ENCODE measurements around the gene CCDC69. TPM values are rescaled to one million over a fixed set of nuclear protein-coding genes. Genes with fewer than 3 reads are reported as not detected.

The CCDC69 gene
- total and polyA plus RNA-seq, 4 donors, result 15.4 to 73.6 (median 61.9) TPM

DNA sequence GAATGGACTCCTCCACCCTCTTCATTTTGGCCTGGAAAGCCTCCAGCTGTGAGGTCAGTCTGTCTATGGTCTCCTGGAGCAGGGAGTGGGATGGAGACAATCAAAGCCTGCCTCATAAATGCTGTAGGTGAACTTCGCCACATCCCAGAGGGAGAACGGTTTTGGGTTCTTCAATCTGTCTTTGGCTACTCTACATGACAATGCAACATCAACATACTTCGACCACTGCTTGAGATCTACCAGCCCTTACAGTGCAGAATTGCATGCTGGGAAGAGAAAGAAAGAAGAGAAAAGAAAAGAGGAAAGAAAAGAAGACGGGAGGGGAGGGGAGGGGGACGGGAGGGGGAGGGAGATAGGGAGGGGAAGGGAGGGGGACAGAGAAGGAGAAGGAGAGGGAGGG lies 37.8 kb downstream of the CCDC69 start:
- H3K27ac ChIP-seq (ENCODE audit: low read depth in 1 of 2, low read length in 1 of 2), result no peak overlapping the region
- peaks cover 0 to 28% (median 5%) of the 10 kb centered on the region in 4 donors for H3K36me3 ChIP-seq (ENCODE audit: control insufficient read depth in 4 of 4, insufficient read depth in 4 of 4, low read length in 4 of 4)
- H3K4me1 ChIP-seq (ENCODE audit: control insufficient read depth in 5 of 5, insufficient read depth in 5 of 5, low read length in 5 of 5), result peaks cover 0 to 6% (median 0%) of the 10 kb centered on the region in 5 donors
- no peak overlapping the region for H3K9ac ChIP-seq (ENCODE audit: insufficient read depth in 1 of 2, low read length in 2 of 2)
- no peak overlapping the region for H3K4me3 ChIP-seq
- DNase-seq (no peak), ATAC-seq (ENCODE audit: insufficient read depth, low FRiP score) (no peak)
- no peaks in the 10 kb centered on the region for H3K27me3 ChIP-seq (ENCODE audit: control insufficient read depth in 3 of 3, insufficient read depth in 3 of 3, low read length in 2 of 3)
- 63 to 80% methylated on average over 5 of the region's 5 CpGs for WGBS, 2 donors
- TF ChIP-seq, protein P1, sequence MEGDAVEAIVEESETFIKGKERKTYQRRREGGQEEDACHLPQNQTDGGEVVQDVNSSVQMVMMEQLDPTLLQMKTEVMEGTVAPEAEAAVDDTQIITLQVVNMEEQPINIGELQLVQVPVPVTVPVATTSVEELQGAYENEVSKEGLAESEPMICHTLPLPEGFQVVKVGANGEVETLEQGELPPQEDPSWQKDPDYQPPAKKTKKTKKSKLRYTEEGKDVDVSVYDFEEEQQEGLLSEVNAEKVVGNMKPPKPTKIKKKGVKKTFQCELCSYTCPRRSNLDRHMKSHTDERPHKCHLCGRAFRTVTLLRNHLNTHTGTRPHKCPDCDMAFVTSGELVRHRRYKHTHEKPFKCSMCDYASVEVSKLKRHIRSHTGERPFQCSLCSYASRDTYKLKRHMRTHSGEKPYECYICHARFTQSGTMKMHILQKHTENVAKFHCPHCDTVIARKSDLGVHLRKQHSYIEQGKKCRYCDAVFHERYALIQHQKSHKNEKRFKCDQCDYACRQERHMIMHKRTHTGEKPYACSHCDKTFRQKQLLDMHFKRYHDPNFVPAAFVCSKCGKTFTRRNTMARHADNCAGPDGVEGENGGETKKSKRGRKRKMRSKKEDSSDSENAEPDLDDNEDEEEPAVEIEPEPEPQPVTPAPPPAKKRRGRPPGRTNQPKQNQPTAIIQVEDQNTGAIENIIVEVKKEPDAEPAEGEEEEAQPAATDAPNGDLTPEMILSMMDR (IDR thresholded peaks at IDR 0.05; ENCODE audit: control extremely low read depth, extremely low read depth), result no peak
- no peaks in the 10 kb centered on the region for H3K9me3 ChIP-seq (ENCODE audit: control insufficient read depth in 4 of 4, insufficient read depth in 3 of 4, low read length in 3 of 4)

DNA sequence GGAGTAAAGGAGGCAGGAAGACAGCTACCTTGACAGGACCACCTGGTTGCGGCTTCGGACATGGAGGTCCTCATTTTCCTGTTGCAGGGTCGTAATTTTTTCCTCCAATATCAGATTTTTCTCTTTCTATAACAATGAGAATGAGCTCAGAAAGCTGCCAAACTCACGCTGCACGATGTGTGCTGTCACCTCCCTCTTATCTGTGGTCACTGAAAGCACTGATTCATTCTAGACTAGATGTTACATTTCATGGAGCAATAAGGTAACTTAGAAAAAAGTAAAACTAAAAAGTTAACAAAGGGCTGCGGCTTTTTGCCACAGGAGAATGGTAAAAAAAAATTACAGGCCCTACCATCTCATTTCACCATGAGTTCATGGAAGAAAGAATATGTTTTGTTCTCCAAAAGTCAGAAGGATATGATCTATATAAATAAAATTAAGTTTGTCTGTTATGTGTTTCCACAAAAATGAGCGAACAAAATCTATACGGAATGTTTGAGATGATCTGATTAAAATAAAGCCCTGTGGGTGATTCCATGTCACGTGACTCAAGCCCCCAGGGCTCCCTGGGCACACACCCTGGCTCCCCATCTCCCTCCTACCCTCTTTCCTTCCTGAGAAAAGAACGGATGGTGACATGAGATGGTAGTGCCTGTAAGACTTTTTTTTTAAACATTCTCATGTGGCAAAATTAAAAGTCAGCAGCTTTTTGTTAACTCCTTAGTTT lies 39.4 kb downstream of the CCDC69 start:
- TF ChIP-seq, protein P1 (IDR thresholded peaks at IDR 0.05; ENCODE audit: control extremely low read depth, extremely low read depth), result no peak
- peaks cover 0 to 6% (median 0%) of the 10 kb centered on the region in 5 donors for H3K4me1 ChIP-seq (ENCODE audit: control insufficient read depth in 5 of 5, insufficient read depth in 5 of 5, low read length in 5 of 5)
- ATAC-seq (ENCODE audit: insufficient read depth, low FRiP score) (no peak), DNase-seq (no peak)
- H3K36me3 ChIP-seq (ENCODE audit: control insufficient read depth in 4 of 4, insufficient read depth in 4 of 4, low read length in 4 of 4), result peaks cover 0 to 36% (median 5%) of the 10 kb centered on the region in 4 donors
- H3K9me3 ChIP-seq (ENCODE audit: control insufficient read depth in 4 of 4, insufficient read depth in 3 of 4, low read length in 3 of 4), result peaks cover 0 to 2% (median 0%) of the 10 kb centered on the region in 4 donors
- no peak overlapping the region for H3K4me3 ChIP-seq
- H3K27me3 ChIP-seq (ENCODE audit: control insufficient read depth in 3 of 3, insufficient read depth in 3 of 3, low read length in 2 of 3), result no peaks in the 10 kb centered on the region
- no peak overlapping the region for H3K9ac ChIP-seq (ENCODE audit: insufficient read depth in 1 of 2, low read length in 2 of 2)
- H3K27ac ChIP-seq (ENCODE audit: low read depth in 1 of 2, low read length in 1 of 2), result peak overlapping the region in 1 of 2 donors; percentile 46
- WGBS, 2 donors, result 75 to 85% methylated on average over 10 of the region's 10 CpGs

DNA sequence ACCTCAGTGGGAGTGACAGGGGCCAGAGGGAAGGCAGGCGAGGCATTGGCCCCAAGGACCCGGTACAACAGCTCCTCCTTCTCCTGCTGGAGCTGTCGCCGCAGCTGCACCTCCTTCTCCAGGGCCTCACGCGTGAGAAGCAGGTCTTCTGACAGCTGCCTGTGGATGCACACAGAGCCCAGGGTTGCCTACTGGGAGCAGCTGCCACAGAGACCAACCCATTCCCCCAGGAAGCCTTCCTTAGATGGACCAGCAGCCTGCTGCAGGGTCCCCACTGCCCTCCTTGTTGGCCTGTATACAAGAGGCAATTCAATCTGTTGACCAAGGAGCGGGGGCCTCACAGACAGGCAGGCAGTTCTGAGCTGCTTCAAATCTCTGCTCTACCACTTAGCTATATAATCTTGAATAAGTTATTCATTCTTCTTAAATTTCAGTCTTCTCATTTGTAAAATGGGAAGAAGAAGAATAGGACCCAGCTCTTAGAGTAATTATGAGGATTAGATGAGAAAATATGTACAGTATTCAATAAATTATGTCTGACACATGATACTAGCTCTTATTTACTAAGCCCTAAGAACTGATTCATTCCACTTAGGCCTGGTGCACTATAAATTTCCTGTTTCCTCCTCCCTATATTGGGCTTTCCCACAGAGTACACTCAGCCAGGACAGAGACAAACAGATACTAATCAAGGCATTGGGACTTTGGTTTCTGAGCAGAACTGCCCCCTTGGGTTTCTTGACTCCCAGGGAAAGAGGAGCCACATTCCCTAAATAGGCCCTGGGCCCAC lies 40.2 kb downstream of the CCDC69 start:
- TF ChIP-seq, protein P1 (IDR thresholded peaks at IDR 0.05; ENCODE audit: control extremely low read depth, extremely low read depth), result no peak

More for the DNA sequence above, 40.2 kb downstream of the CCDC69 start:
- no peak for ATAC-seq (ENCODE audit: insufficient read depth, low FRiP score)
- no peaks in the 10 kb centered on the region for H3K27me3 ChIP-seq (ENCODE audit: control insufficient read depth in 3 of 3, insufficient read depth in 3 of 3, low read length in 2 of 3)
- H3K4me1 ChIP-seq (ENCODE audit: control insufficient read depth in 5 of 5, insufficient read depth in 5 of 5, low read length in 5 of 5), result peaks cover 0 to 6% (median 0%) of the 10 kb centered on the region in 5 donors
- 91% methylated on average over 7 of the region's 7 CpGs for WGBS, 2 donors
- no peak for DNase-seq
- H3K9me3 ChIP-seq (ENCODE audit: control insufficient read depth in 4 of 4, insufficient read depth in 3 of 4, low read length in 3 of 4), result peaks cover 0 to 2% (median 0%) of the 10 kb centered on the region in 4 donors
- H3K36me3 ChIP-seq (ENCODE audit: control insufficient read depth in 4 of 4, insufficient read depth in 4 of 4, low read length in 4 of 4), result peaks cover 0 to 36% (median 6%) of the 10 kb centered on the region in 4 donors
- no peak overlapping the region for H3K4me3 ChIP-seq
- peak overlapping the region in 1 of 2 donors; percentile 46 for H3K27ac ChIP-seq (ENCODE audit: low read depth in 1 of 2, low read length in 1 of 2)
- no peak overlapping the region for H3K9ac ChIP-seq (ENCODE audit: insufficient read depth in 1 of 2, low read length in 2 of 2)

Measured in lung (tissue), 12 donors.